CD4-positive, alpha-beta T cell treated with Interleukin-17A for 1 hour (primary cell): ENCODE measurements around the gene CHTOP.
A peak's percentile ranks its signal among the peaks of the same experiment; 100 is the strongest.
"Not testable (repeated sequence)": the region's sequence is repeated elsewhere in the genome, so short reads cannot be mapped to it uniquely, and the experiment has no call there.

ENCODE experiments used
- DNase-seq: peaks from one replicate; pipeline ENCODE4 v3.0.0-alpha.2; 2020

The CHTOP gene

DNA sequence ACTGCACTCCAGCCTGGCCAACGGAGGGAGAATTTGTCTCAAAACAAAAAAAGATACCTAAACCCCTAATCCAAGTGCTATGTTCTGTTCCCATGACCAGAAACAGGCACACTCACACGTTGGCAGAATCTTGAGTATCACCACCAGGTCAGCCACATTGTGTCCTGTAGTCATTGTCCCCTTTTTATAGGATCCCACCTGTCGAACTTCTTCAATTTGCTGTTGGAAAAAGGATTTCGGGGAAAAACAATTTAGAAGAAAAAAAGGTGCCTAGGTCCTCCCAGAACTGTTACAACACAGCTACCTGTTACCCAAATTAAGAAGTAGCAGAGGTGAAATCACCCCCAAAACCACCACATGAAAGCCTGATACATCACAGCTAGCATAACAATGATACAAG lies 33.6 kb downstream of the CHTOP start:
- DNase-seq: no peak

DNA sequence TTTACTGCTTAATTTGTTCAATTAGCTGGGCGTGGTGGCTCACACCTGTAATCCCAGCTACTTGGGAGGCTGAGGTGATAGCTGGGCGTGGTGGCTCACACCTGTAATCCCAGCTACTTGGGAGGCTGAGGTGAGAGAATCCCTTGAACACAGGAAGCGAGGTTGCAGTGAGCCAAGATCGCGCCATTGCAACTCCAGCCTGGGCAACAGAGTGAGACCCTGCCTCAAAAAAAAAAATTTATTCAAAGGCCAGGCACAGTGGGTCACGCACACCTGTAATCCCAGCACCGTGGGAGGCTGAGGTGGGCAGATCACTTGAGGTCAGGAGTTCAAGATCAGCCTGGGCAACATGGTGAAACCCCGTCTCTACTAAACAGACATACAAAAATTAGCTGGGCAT lies 34.8 kb downstream of the CHTOP start:
- not testable (repeated sequence) for DNase-seq

DNA sequence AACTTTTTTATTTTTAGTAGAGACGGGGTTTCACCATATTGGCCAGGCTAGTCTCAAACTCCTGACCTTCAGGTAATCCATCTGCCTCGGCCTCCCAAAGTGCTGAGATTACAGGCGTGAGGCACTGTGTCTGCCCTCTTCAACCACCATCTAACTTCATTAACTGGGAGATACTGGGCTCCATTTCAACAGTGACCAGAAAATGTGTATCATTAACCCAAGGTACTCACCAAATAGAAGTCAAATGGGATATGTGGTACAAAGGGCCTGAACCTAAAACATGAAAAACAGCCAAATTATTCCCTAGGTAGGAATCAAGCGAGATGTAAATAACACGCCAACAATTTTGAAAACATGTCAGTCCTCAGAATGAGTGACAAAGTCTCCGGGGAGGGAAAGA lies 35.7 kb downstream of the CHTOP start:
- no peak for DNase-seq

DNA sequence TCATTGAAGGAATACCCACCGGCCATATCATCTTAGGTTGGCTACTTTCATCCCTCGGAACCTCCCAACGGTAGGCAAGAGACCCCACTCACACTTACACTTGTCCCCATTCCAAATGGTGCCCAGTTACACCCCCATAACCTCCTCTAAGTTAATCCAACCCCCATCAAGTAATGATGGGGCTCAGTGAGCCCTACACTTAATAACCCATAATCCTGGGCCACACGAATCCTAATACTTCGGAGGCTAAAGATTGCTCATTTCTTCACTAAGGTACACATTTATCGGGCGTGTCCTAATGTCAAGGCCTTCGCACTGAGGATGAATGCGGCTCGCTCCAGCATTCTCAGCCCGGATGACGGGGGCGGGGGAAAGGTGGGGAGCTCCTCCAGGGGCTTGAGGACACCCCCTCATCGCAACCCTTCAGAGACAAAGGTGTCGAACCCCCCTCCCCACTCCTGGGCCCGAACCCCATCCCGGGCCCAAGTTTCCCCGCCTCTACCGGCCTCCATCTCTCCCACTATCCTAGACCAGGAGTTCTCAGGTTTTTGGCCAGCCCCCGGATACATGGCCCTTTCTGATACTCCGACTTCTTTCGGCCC lies 36.5 kb downstream of the CHTOP start:
- no peak for DNase-seq

DNA sequence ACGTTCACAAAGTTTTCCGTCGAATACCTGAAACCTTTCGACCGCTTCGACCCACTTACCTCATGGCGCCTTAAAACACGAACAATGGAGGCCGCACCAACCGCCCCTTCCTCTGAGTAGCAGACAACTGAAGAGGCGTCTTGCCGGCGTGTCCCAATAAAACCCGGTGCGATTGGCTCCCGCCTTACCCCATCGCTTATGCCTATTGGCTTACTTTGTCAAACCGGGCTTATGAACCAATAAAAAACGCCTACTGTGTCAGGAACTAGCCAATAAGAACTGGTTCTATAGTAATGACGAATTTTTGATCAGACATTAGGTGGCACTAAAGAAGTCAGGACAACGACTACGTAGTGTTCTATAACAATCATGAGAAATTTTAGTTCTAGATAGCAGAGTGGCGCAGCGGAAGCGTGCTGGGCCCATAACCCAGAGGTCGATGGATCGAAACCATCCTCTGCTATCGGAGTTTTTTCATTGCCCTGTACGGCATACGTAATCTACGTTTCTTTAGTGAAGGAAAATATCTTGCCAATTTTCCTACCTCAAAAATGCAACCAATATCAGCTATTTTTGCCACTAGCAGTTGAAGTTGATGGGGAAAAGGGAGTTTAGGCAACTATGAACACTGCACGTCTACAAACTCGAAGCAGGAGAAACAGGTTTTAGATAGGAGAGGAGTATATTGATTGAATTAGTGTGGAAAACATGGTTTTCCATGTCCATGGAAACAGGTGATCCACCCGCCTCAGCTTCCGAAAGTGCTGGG lies 37.2 kb downstream of the CHTOP start, which contains the start of gene ILF2:
ILF2 (minus strand) TSS at position 135 of the 769 bp plus-strand sequence; CDS start at position 64, 71 bp downstream.
- DNase-seq: peak; percentile 100

DNA sequence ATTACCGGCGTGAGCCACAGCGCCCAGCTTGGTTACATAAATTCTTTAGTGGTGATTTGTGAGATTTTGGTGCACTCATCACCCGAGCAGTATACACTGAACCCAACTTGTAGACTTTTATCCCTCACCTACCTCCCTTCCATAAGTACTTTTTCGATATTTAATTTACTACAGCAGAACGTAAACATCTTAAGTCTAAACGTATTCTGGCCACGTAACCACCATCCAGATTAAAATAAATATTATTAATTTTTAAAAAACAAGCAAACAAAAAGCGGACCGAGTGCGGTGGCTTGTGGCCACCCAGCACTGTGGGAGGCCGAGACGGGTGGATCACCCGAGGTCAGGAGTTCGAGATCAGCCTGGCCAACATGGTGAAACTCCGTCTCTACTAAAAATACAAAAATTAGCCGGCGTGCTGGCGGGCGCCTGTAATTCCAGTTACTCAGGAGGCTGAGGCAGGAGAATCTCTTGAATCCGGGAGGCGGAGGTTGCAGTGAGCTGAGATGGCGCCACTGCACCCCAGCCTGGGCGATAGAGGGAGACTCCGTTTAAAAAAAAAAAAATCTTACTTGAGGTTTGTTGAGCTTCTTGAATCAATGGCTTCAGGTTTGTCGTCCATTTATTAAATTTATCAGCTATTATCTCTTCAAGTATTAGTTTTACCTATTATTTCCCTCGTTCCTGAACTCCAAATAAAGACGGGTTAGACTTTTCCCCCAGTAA lies 37.9 kb downstream of the CHTOP start:
- peak; percentile 68 for DNase-seq

DNA sequence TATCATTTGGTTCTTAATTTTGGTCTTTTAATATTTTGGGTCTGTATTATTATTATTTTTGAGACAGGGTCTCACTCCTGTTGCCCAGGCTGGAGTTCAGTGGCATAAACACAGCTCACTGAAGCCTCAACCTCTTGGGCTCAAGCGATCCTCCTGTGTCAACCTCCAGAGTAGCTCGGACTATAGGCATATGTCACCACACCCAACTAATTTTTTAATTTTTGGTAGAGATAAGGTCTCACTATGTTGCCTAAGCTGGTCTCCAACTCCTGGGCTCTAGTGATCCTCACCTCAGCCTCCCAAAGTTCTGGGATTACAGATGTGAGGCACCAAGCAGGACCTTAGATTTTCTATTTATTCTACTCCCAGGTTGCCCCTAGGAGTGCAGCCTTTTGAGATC lies 39.6 kb downstream of the CHTOP start:
- DNase-seq: no peak

DNA sequence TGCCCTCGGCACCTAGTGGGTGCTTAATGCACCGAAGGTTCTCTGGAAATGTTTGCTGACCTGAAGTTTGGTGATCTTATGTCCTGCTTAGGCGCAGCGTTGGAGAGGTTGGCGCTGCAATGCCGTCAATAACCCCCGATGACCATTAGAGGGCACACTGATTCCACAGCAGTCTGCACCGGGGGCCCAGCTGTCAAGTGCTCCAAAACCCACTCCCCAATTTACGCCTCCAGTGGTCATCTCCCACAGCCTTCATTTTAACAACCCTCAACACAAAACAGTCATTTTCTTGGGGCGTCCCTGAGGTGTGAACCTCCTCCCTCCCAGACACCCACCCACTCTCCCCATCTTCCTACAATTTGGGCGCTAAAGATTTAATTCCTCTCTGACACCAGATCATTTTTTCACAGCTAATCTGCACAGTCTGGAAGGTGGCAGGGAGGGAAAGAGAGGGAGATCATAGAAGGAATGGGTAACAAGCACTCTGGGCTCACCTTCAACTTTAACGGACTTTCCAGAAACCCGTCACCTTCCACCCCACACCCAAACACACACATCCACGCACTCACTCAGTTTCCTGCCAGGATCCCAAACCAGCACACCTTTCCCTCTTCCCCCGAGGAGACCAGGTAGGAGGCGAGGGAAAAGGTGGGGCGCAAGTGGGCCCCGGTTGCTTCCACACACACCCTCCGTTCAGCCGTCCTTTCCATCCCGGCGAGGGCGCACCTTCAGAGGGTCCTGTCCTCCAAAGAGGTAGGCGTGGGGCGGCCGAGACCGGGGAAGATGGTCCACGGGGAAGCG lies 44.1 kb downstream of the CHTOP start:
- DNase-seq: peak; percentile 63

DNA sequence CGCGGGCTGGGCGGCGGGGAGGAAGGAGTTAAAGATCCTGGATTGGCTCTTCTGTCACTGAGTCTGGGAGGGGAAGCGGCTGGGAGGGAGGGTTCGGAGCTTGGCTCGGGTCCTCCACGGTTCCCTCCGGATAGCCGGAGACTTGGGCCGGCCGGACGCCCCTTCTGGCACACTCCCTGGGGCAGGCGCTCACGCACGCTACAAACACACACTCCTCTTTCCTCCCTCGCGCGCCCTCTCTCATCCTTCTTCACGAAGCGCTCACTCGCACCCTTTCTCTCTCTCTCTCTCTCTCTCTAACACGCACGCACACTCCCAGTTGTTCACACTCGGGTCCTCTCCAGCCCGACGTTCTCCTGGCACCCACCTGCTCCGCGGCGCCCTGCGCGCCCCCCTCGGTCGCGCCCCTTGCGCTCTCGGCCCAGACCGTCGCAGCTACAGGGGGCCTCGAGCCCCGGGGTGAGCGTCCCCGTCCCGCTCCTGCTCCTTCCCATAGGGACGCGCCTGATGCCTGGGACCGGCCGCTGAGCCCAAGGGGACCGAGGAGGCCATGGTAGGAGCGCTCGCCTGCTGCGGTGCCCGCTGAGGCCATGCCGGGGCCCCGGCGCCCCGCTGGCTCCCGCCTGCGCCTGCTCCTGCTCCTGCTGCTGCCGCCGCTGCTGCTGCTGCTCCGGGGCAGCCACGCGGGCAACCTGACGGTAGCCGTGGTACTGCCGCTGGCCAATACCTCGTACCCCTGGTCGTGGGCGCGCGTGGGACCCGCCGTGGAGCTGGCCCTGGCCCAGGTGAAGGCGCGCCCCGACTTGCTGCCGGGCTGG lies 44.9 kb downstream of the CHTOP start, which contains the start of gene NPR1:
NPR1 (plus strand) TSS at position 170 of the 818 bp plus-strand sequence; CDS start at position 591, 421 bp downstream.
- no peak for DNase-seq

DNA sequence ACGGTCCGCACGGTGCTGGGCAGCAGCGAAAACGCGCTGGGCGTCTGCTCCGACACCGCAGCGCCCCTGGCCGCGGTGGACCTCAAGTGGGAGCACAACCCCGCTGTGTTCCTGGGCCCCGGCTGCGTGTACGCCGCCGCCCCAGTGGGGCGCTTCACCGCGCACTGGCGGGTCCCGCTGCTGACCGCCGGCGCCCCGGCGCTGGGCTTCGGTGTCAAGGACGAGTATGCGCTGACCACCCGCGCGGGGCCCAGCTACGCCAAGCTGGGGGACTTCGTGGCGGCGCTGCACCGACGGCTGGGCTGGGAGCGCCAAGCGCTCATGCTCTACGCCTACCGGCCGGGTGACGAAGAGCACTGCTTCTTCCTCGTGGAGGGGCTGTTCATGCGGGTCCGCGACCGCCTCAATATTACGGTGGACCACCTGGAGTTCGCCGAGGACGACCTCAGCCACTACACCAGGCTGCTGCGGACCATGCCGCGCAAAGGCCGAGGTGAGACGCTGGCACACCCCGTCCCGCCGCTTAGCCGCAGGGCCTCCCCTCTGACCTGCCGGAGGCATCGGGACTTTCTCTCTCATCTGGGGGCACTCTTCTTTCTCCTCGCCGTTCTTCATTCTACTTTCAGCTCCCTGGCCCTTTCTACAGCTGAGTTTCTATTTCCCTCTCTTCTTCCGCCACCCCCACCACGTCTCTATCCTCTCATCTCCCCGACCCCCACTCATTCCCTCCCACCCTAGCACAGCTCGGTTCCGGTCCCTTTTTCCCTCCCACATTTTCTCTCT lies 45.7 kb downstream of the CHTOP start:
- peak; percentile 25 for DNase-seq

DNA sequence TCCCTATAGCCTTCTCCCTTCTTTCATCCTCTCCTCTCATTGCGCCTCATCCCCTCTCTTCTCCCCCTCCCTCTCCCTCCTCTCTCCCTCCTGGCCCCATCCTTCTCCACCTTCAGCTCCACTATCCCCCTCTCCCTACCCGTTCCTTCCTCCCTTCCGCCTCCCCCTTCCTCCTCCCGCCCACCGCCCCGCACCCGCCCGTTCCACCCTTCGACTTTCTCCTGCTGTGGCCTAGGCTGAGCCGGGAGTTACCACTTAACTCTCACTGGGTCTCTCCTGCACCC lies 46.2 kb downstream of the CHTOP start:
- no peak for DNase-seq

DNA sequence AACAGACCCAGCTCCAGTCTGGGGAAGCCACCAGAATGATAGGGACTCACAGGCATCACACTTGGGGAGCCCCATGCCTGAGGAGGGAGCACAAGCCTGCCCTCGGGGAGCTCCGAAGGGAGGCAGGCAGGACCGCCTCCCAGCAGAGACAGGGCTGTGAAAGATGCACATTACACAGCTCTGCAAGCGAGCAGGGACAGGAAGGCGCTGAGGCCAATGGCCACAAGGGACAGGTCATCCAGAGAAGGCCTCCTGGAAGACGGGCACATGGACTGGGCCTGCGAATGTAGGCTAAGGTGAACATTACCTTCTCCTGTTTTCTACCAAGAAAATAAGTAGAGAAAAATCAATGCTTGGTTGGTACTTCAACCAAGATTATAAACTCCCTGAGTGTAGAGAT lies 48.9 kb downstream of the CHTOP start:
- DNase-seq: no peak

DNA sequence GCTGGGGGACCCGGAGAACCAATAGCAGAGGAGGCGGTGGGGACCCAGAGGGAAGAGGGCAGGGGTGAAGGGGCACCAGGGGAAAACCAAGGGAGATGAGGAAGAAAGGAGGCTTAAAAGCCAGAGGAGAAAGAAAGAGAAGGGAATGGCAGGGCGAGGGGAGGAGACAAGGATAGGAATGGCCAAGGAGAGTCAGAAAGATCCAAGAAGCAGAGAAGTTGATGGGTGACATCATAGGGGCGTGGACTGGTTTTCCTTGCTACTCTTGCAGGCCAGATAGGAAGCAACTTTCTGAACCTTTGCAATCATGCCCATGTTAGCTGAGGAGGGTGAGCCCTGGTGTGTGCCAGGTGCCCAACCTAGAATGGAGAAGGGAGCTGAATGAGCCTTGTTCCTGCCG lies 50.0 kb downstream of the CHTOP start:
- DNase-seq: no peak

DNA sequence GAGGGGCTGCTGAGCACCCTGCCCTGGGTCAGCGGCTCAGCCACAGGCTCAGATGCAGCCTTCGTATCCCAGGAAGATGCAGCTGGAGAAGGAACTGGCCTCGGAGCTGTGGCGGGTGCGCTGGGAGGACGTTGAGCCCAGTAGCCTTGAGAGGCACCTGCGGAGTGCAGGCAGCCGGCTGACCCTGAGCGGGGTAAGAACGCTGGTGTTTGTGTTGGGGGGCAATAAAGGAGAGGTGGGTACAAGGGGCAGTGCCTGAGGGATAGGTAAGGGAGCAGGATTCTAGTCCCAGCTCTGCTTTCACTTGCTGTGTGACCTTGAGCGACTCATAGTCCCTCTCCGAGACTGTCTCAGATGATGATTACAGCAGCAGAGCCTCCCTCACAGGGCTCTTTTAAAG lies 51.0 kb downstream of the CHTOP start:
- no peak for DNase-seq

DNA sequence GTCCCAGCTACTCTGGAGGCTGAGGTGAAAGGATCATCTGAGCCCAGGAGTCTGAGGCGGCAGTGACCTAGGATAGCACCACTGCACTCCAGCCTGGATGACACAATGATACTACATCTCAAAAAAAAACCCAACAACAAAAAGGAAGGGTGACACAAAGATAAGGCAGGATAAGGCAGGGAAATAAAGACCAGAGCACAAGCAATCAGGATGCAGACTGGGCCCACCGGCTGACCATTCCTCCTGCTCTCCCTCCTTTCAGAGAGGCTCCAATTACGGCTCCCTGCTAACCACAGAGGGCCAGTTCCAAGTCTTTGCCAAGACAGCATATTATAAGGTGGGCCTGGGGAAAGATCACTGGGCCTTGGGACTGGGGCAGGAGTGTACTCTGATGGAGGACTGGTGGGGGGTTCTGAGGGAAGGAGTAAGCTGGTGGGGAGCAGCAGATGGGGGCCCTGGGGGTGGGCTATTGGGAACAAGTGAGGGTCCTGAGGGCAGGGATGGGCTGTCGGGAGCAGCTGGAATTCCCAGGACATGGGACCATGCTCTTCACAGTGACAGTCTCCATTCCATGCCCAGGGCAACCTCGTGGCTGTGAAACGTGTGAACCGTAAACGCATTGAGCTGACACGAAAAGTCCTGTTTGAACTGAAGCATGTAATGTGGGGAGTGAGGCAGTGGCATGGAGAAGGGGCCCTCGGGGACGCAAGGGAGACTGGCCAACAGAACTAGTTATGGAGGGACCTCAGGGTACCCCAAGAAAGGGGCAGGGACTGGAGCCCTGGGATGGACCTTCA lies 51.9 kb downstream of the CHTOP start:
- DNase-seq: no peak

DNA sequence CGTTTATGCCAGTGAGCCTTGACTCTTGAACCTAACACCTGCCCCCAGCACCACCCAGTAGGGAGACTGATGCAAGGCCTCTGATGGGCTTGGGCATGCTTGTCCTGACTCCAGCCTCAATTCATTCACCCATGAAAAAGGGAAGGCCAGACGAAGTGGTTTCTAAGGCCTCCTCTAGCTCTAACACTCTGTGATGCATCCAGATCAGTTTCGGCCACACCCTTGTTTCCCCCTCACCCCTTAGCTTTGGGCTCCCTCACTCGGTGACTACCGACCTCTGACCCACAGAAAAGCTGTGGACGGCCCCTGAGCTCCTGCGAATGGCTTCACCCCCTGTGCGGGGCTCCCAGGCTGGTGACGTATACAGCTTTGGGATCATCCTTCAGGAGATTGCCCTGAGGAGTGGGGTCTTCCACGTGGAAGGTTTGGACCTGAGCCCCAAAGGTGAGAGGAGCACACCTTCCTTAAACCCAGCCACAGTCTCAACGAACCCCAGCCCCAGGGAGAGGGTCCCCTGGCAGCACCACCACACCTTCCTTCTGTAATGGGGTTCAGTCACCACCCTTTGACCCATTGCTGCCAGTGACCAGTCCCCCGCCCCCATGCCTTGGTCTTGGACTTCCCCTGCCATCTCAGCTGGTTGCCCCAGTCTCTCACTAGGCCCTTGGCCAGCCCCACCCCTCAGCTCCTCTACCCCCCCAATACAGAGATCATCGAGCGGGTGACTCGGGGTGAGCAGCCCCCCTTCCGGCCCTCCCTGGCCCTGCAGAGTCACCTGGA lies 53.7 kb downstream of the CHTOP start:
- no peak for DNase-seq

DNA sequence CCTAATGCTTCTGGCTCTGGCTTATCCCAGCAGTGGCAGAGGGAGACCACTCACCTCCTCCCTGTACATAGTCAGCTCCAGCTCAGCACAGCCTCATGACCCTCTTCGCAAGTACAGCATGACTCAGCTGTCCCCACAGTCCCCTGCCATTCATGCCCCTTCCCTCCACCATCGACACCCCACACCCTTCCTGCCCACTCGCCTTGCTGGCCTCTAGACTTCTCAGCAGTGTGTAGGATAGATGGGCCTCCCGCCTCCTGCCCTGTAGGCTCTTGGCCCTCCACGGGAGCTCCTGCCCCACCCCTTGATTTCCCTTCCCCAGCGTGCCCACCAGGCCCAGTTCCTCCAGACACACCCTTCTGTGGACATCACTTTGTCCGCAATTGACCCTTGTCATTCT lies 54.4 kb downstream of the CHTOP start:
- no peak for DNase-seq

DNA sequence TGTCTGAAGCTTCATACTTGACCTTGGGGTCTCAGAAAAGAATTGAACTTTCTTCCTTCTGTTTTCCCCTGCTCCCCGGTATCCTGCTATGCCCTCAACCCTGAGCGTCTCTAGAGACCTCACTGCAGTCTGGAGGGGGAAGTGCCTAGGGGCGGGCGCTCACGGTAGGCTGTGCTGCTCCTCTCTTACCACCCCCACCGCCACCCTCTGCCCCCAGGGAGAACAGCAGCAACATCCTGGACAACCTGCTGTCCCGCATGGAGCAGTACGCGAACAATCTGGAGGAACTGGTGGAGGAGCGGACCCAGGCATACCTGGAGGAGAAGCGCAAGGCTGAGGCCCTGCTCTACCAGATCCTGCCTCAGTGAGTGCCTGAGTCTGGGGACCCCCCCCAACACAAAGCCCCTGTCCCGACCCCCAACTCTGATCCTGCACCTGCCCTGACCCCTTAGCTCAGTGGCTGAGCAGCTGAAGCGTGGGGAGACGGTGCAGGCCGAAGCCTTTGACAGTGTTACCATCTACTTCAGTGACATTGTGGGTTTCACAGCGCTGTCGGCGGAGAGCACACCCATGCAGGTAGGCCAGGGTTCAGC lies 55.0 kb downstream of the CHTOP start:
- no peak for DNase-seq

DNA sequence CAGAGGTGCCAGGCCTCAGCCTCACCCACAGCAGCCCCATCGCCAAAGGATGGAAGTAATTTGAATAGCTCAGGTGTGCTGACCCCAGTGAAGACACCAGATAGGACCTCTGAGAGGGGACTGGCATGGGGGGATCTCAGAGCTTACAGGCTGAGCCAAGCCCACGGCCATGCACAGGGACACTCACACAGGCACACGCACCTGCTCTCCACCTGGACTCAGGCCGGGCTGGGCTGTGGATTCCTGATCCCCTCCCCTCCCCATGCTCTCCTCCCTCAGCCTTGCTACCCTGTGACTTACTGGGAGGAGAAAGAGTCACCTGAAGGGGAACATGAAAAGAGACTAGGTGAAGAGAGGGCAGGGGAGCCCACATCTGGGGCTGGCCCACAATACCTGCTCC lies 59.6 kb downstream of the CHTOP start:
- DNase-seq: no peak
